ENCODE measurements around the gene RCOR2.

GRCh38 chr11:63887386-63887999, 29.5 kb downstream of the RCOR2 start:
- TF ChIP-seq ZNF232 (CRISPR knock-in tag; IDR thresholded peaks at IDR 0.05) (no peak), ATF2 (CRISPR knock-in tag; IDR thresholded peaks at IDR 0.05; ENCODE audit: borderline replicate concordance, low read depth) (no peak), CREB1 (CRISPR knock-in tag; IDR thresholded peaks at IDR 0.05) (no peak), SMAD4 (CRISPR knock-in tag; IDR thresholded peaks at IDR 0.05) (no peak), TCF7 (CRISPR knock-in tag; IDR thresholded peaks at IDR 0.05; ENCODE audit: low read depth) (no peak), CTCF (IDR thresholded peaks at IDR 0.05) (no peak), ZNF396 (CRISPR knock-in tag; IDR thresholded peaks at IDR 0.05; ENCODE audit: borderline replicate concordance) (no peak), FOXJ3 (CRISPR knock-in tag; IDR thresholded peaks at IDR 0.05; ENCODE audit: borderline replicate concordance) (no peak)
